Measurements from ENCODE around the gene RAB3IP. TPM values are rescaled to one million over a fixed set of nuclear protein-coding genes. Genes with fewer than 3 reads are reported as not detected.
"Not testable (repeated sequence)": the region's sequence is repeated elsewhere in the genome, so short reads cannot be mapped to it uniquely, and the experiment has no call there.

The RAB3IP gene
- total and polyA plus RNA-seq, 8 donors, result 13.9 to 33.0 (median 22.1) TPM

DNA sequence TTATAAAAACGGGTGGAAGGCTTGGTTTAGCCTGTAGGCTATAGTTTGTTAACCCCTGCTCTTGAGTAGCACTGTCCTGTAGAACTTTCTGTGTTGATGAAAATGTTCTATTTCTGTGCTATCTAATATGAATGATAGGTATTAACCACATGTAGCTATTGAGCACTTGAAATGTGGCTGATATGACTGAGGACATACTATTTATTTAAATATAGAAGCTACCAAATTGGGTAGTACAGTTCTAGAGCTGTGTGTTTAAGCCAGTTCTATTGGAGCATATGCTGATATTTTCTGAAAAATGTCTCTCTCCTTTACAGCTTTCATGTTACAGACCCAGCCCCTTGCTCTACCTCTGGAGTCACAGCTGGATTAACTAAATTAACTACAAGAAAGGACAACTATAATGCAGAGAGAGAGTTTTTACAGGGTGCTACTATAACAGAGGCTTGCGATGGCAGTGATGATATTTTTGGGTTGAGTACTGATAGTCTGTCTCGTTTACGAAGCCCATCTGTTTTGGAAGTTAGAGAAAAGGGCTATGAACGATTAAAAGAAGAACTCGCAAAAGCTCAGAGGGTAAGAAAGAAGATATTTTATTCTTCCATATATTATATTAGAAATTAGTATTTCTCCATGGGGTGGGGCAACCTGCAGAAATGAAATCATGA is 17.6 kb downstream of the RAB3IP start:
- TF ChIP-seq CTCF (IDR thresholded peaks at IDR 0.05) (no peak), EP300 (IDR thresholded peaks at IDR 0.05) (no peak), POLR2A (IDR thresholded peaks at IDR 0.05) (no peak), POLR2AphosphoS5 (IDR thresholded peaks at IDR 0.05) (no peak)
- no peaks in the 10 kb centered on the region for H3K27me3 ChIP-seq
- no peak overlapping the region for H3K4me3 ChIP-seq
- peaks cover 0 to 31% (median 29%) of the 10 kb centered on the region in 4 donors for H3K36me3 ChIP-seq
- intact Hi-C loops (cut with DNase I; ENCODE audit: low total_unique reads), result no loop called here
- WGBS, 5 donors, result 93 to 95% (median 94%) methylated on average over 6 of the region's 6 CpGs
- no peaks in the 10 kb centered on the region for H3K4me1 ChIP-seq
- H3K27ac ChIP-seq, result no peak overlapping the region
- no peak for DNase-seq
- peaks cover 0 to 15% (median 4%) of the 10 kb centered on the region in 4 donors for H3K9me3 ChIP-seq

GRCh38 chr12:69758105-69758504 is 19.4 kb downstream of the RAB3IP start:
- intact Hi-C loops (cut with DNase I; ENCODE audit: low total_unique reads), result no loop called here
- 93 to 96% (median 95%) methylated on average over 2 of the region's 2 CpGs for WGBS, 5 donors
- DNase-seq, result no peak
- no peaks in the 10 kb centered on the region for H3K4me1 ChIP-seq
- H3K9me3 ChIP-seq, result peaks cover 0 to 23% (median 4%) of the 10 kb centered on the region in 4 donors
- H3K4me3 ChIP-seq, result no peak overlapping the region
- no peak overlapping the region for H3K27ac ChIP-seq
- TF ChIP-seq CTCF (IDR thresholded peaks at IDR 0.05) (no peak), EP300 (IDR thresholded peaks at IDR 0.05) (no peak), POLR2AphosphoS5 (IDR thresholded peaks at IDR 0.05) (no peak), POLR2A (IDR thresholded peaks at IDR 0.05) (no peak)
- peaks cover 0 to 38% (median 32%) of the 10 kb centered on the region in 4 donors for H3K36me3 ChIP-seq
- no peaks in the 10 kb centered on the region for H3K27me3 ChIP-seq

DNA sequence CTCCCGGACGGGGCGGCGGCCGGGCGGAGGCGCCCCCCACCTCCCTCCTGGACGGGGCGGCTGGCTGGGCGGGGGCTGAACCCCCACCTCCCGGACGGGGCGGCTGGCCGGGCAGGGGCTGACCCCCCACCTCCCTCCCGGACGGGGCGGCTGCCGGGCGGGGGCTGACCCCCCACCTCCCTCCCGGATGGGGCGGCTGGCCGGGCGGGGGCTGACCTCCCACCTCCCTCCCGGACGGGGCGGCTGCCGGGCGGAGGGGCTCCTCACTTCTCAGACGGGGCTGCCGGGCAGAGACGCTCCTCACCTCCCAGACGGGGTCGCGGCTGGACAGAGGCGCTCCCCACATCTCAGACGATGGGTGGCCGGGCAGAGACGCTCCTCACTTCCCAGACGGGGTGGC is 20.9 kb downstream of the RAB3IP start:
- DNase-seq; H3K27me3 ChIP-seq; H3K4me1 ChIP-seq; H3K4me3 ChIP-seq; H3K27ac ChIP-seq; intact Hi-C loops (cut with DNase I; ENCODE audit: low total_unique reads): not testable (repeated sequence)
- Histone ChIP-seq H3K9me3 (peaks cover 0 to 32% (median 7%) of the 10 kb centered on the region in 4 donors), H3K36me3 (peaks cover 0 to 48% (median 33%) of the 10 kb centered on the region in 4 donors)
- 87 to 99% (median 98%) methylated on average over 6 to 39 of the region's 39 CpGs for WGBS, 5 donors

GRCh38 chr12:69765515-69765914 is 26.9 kb downstream of the RAB3IP start:
- no peak overlapping the region for H3K4me3 ChIP-seq
- TF ChIP-seq EP300 (IDR thresholded peaks at IDR 0.05), result no peak
- no peak for TF ChIP-seq POLR2A (IDR thresholded peaks at IDR 0.05)
- TF ChIP-seq POLR2AphosphoS5 (IDR thresholded peaks at IDR 0.05), result no peak
- no peak for TF ChIP-seq CTCF (IDR thresholded peaks at IDR 0.05)
- peaks cover 7 to 62% (median 33%) of the 10 kb centered on the region in 4 donors for H3K36me3 ChIP-seq
- H3K9me3 ChIP-seq, result peaks cover 10 to 55% (median 34%) of the 10 kb centered on the region in 4 donors
- H3K27ac ChIP-seq, result no peak overlapping the region
- H3K4me1 ChIP-seq, result no peaks in the 10 kb centered on the region
- intact Hi-C loops (cut with DNase I; ENCODE audit: low total_unique reads), result no loop called here
- DNase-seq, result no peak
- 87 to 98% (median 95%) methylated on average over 3 of the region's 3 CpGs for WGBS, 5 donors
- H3K27me3 ChIP-seq, result no peaks in the 10 kb centered on the region

DNA sequence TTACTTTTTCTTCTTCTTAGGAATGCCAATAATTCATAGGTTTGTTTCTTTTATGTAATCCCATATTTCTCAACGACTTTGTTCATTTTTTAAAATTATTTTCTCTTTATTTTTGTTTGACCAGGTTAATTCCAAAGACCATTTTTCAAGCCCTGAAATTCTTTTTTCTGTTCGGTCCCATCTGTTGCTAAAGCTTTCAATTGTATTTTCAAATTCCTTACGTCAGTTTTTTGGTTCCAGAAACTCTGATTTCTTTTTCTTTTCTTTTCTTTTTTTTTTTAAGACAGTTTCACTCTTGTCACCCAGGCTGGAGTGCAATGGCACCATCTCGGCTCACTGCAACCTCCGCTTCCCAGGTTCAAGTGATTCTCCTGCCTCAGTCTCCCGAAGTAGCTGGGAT is 27.6 kb downstream of the RAB3IP start:
- Histone ChIP-seq H3K27me3 (no peaks in the 10 kb centered on the region), H3K27ac (no peak overlapping the region), H3K4me1 (no peaks in the 10 kb centered on the region), H3K9me3 (peaks cover 10 to 55% (median 37%) of the 10 kb centered on the region in 4 donors), H3K36me3 (peaks cover 7 to 67% (median 33%) of the 10 kb centered on the region in 4 donors), H3K4me3 (no peak overlapping the region)
- intact Hi-C loops (cut with DNase I; ENCODE audit: low total_unique reads), result no loop called here
- TF ChIP-seq EP300 (IDR thresholded peaks at IDR 0.05), result no peak
- no peak for TF ChIP-seq CTCF (IDR thresholded peaks at IDR 0.05)
- no peak for TF ChIP-seq POLR2AphosphoS5 (IDR thresholded peaks at IDR 0.05)
- TF ChIP-seq POLR2A (IDR thresholded peaks at IDR 0.05), result no peak
- no peak for DNase-seq
- 92 to 98% (median 96%) methylated on average over 6 of the region's 6 CpGs for WGBS, 5 donors
